Neural cell (in vitro differentiated cells): Measurements from ENCODE around the gene WNT7A. TPM values are rescaled to one million over a fixed set of nuclear protein-coding genes. Genes with fewer than 3 reads are reported as not detected.

Experiments
- H2AFZ ChIP-seq: fragments of 200-600, 300-800 bp; sonication (generic), shearing (Covaris generic); 2 replicates; pipeline ENCODE4 v1.6.0; 2014; ENCODE audit warnings: low read depth, mild to moderate bottlenecking, antibody characterized with exemption, low read length, moderate library complexity
- H3F3A ChIP-seq: fragments of 200-600 bp; shearing (Covaris generic); 2 replicates; pipeline ENCODE4 v1.6.1; 2016; ENCODE audit warnings: mild to moderate bottlenecking, moderate library complexity, mixed read lengths, antibody characterized with exemption, low read length; ENCODE audit not compliant: insufficient read depth, poor library complexity, severe bottlenecking
- H3K27ac ChIP-seq: fragments of 200-600, 300-800 bp; sonication (generic), shearing (Covaris generic); 2 replicates; pipeline ENCODE4 v1.5.1; 2014; ENCODE audit warnings: mild to moderate bottlenecking, low read length, moderate library complexity
- H3K27me3 ChIP-seq: fragments of 300-800, 200-600 bp; sonication (generic), shearing (Covaris generic); 2 replicates; pipeline ENCODE4 v1.6.0; 2014; ENCODE audit warnings: mild to moderate bottlenecking, low read depth, low read length, moderate library complexity; ENCODE audit not compliant: insufficient read depth
- H3K36me3 ChIP-seq: fragments of 300-800, 200-600 bp; sonication (generic), shearing (Covaris generic); 2 replicates; pipeline ENCODE4 v1.5.1; 2014; ENCODE audit warnings: mild to moderate bottlenecking, antibody characterized with exemption, low read length, moderate library complexity; ENCODE audit not compliant: insufficient read depth
- H3K4me2 ChIP-seq: fragments of 300-800, 200-600 bp; sonication (generic), shearing (Covaris generic); 2 replicates; pipeline ENCODE4 v1.6.0; 2014; ENCODE audit warnings: mild to moderate bottlenecking, low read length
- H3K4me3 ChIP-seq: fragments of 300-800, 200-600 bp; sonication (generic), shearing (Covaris generic); 2 replicates; pipeline ENCODE4 v1.5.1; 2014; ENCODE audit warnings: mild to moderate bottlenecking, low read length, moderate library complexity
- H3K79me2 ChIP-seq: fragments of 200-600 bp; shearing (Covaris generic); replicated peaks from 2 replicates; pipeline ENCODE4 v1.6.0; 2014; ENCODE audit warnings: mild to moderate bottlenecking, low read length, moderate library complexity; ENCODE audit not compliant: insufficient read depth
- H3K9ac ChIP-seq: fragments of 300-800, 200-600 bp; sonication (generic), shearing (Covaris generic); 2 replicates; pipeline ENCODE4 v1.6.1; 2016; ENCODE audit warnings: mild to moderate bottlenecking, low read length, mixed read lengths
- H3K9me2 ChIP-seq: fragments of 200-600 bp; shearing (Covaris generic); 2 replicates; pipeline ENCODE4 v1.6.1; 2016; ENCODE audit warnings: mild to moderate bottlenecking, low read length, mixed read lengths; ENCODE audit not compliant: insufficient read depth
- H3K9me3 ChIP-seq: fragments of 200-600, 300-800 bp; sonication (generic), shearing (Covaris generic); 2 replicates; pipeline ENCODE4 v1.6.1; 2016; ENCODE audit warnings: mild to moderate bottlenecking, mixed run types, low read length, moderate library complexity, mixed read lengths
- H4K20me1 ChIP-seq: fragments of 200-600 bp; shearing (Covaris generic); 2 replicates; pipeline ENCODE4 v1.6.1; 2016; ENCODE audit warnings: mild to moderate bottlenecking, mixed run types; ENCODE audit not compliant: insufficient read depth
- EP300 ChIP-seq: fragments of 450-650 bp; conservative IDR thresholded peaks from 2 replicates; pipeline ENCODE4 v1.6.1; 2014; ENCODE audit warnings: antibody characterized with exemption, mild to moderate bottlenecking, moderate library complexity; ENCODE audit not compliant: poor library complexity, severe bottlenecking
- EZH2 ChIP-seq: fragments of 200-600, 300-800 bp; shearing (Covaris generic), sonication (generic); IDR thresholded peaks from 2 replicates; pipeline ENCODE4 v1.6.1; 2014; ENCODE audit warnings: antibody characterized with exemption, low read length, borderline replicate concordance, mild to moderate bottlenecking; ENCODE audit not compliant: insufficient read depth, poor library complexity, severe bottlenecking
- MXI1 ChIP-seq: fragments of 450-650 bp; conservative IDR thresholded peaks from 2 replicates; pipeline ENCODE4 v1.6.1; 2014; ENCODE audit warnings: antibody characterized with exemption, mild to moderate bottlenecking; ENCODE audit not compliant: poor library complexity, severe bottlenecking
- POLR2AphosphoS5 ChIP-seq: IDR thresholded peaks from 2 replicates; pipeline ENCODE4 v1.6.1; 2012
- RAD21 ChIP-seq: fragments of 450-650 bp; conservative IDR thresholded peaks from 2 replicates; pipeline ENCODE4 v1.6.1; 2014; ENCODE audit warnings: antibody characterized with exemption, mild to moderate bottlenecking, moderate library complexity
- SMC3 ChIP-seq: fragments of 450-650 bp; conservative IDR thresholded peaks from 2 replicates; pipeline ENCODE4 v1.6.1; 2014; ENCODE audit warnings: antibody characterized with exemption, mild to moderate bottlenecking, moderate library complexity; ENCODE audit not compliant: poor library complexity
- TAF1 ChIP-seq: IDR thresholded peaks from 2 replicates; pipeline ENCODE4 v1.6.1; 2012; ENCODE audit warnings: low read depth
- polyA plus RNA-seq: library from polyadenylated mRNA; depleted of rRNA; stranded (reverse); fragments of >200 nt; gene quantifications from 2 replicates; pipeline ENCODE4 v1.2.3, GENCODE V29; 2014
- TF ChIP-seq, protein P1 (sequence below): fragments of 450-650 bp; IDR thresholded peaks from 2 replicates; pipeline ENCODE4 v1.5.1; 2014; ENCODE audit warnings: antibody characterized with exemption, mild to moderate bottlenecking, moderate library complexity; ENCODE audit not compliant: poor library complexity, severe bottlenecking
- TF ChIP-seq, protein P2 (sequence below): IDR thresholded peaks from 2 replicates; pipeline ENCODE4 v1.6.1; 2012; ENCODE audit warnings: borderline replicate concordance

WNT7A gene
- polyA plus RNA-seq, 1 donor from 2014 or later = 13.3 TPM

DNA sequence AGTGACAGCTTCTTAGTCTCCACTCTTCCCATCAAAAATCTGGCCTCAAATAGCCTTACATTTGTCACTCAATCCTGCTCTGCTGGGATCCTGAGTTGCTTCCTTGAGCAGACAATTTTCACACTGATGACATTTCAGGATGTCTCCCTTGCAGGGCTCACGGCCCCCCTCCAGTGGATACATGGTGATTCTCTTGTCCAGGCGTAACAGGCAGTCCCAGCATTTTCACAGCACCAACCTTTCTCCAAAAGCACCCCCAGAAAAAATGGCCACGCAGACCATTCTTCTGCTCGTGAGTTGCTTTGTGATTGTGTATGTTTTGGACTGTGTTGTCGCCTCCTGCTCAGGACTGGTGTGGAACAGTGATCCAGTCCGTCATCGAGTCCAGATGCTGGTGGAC is 47.4 kb upstream of the WNT7A start:
- H3F3A ChIP-seq = no peaks in the 10 kb centered on the region
- H3K9ac ChIP-seq = no peak overlapping the region
- no peak overlapping the region for H3K4me3 ChIP-seq
- no peaks in the 10 kb centered on the region for H3K36me3 ChIP-seq
- H3K9me3 ChIP-seq = peaks cover 6% of the 10 kb centered on the region
- no peak overlapping the region for H2AFZ ChIP-seq
- no peaks in the 10 kb centered on the region for H4K20me1 ChIP-seq
- no peak overlapping the region for H3K4me2 ChIP-seq
- H3K27me3 ChIP-seq = no peaks in the 10 kb centered on the region
- no peaks in the 10 kb centered on the region for H3K79me2 ChIP-seq
- H3K27ac ChIP-seq = no peak overlapping the region
- H3K9me2 ChIP-seq = no peaks in the 10 kb centered on the region
- TF ChIP-seq MXI1 (no peak), SMC3 (no peak), RAD21 (no peak), TAF1 (no peak), POLR2AphosphoS5 (no peak), EZH2 (no peak)
- TF ChIP-seq, protein P1, sequence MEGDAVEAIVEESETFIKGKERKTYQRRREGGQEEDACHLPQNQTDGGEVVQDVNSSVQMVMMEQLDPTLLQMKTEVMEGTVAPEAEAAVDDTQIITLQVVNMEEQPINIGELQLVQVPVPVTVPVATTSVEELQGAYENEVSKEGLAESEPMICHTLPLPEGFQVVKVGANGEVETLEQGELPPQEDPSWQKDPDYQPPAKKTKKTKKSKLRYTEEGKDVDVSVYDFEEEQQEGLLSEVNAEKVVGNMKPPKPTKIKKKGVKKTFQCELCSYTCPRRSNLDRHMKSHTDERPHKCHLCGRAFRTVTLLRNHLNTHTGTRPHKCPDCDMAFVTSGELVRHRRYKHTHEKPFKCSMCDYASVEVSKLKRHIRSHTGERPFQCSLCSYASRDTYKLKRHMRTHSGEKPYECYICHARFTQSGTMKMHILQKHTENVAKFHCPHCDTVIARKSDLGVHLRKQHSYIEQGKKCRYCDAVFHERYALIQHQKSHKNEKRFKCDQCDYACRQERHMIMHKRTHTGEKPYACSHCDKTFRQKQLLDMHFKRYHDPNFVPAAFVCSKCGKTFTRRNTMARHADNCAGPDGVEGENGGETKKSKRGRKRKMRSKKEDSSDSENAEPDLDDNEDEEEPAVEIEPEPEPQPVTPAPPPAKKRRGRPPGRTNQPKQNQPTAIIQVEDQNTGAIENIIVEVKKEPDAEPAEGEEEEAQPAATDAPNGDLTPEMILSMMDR = no peak

DNA sequence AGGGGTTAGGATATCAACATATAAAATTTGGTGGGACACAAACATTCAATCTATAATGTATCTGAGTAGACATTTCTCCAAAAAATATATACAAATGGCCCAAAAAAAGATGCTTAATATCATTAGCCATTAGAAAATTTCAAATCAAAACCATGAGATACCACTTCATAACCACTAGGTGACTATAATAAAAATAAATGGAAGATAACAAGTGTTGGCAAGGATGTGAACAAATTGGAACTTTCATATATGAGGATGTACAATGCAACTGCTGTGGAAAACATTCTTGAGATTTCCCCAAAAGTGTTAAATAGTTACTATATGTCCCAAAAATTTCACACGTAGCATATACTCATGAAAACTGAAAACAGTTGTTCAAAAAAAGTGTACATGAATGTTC is 36.5 kb upstream of the WNT7A start:
- Histone ChIP-seq H3K36me3 (no peaks in the 10 kb centered on the region), H3K9me2 (no peaks in the 10 kb centered on the region), H3K4me2 (no peak overlapping the region), H2AFZ (no peak overlapping the region), H3K4me3 (no peak overlapping the region), H3K27ac (no peak overlapping the region), H4K20me1 (no peaks in the 10 kb centered on the region), H3K79me2 (no peaks in the 10 kb centered on the region), H3F3A (no peaks in the 10 kb centered on the region), H3K9me3 (no peaks in the 10 kb centered on the region), H3K27me3 (no peaks in the 10 kb centered on the region), H3K9ac (no peak overlapping the region)
- TF ChIP-seq SMC3 (no peak), POLR2AphosphoS5 (no peak), RAD21 (no peak), MXI1 (no peak)
- TF ChIP-seq, protein P2, sequence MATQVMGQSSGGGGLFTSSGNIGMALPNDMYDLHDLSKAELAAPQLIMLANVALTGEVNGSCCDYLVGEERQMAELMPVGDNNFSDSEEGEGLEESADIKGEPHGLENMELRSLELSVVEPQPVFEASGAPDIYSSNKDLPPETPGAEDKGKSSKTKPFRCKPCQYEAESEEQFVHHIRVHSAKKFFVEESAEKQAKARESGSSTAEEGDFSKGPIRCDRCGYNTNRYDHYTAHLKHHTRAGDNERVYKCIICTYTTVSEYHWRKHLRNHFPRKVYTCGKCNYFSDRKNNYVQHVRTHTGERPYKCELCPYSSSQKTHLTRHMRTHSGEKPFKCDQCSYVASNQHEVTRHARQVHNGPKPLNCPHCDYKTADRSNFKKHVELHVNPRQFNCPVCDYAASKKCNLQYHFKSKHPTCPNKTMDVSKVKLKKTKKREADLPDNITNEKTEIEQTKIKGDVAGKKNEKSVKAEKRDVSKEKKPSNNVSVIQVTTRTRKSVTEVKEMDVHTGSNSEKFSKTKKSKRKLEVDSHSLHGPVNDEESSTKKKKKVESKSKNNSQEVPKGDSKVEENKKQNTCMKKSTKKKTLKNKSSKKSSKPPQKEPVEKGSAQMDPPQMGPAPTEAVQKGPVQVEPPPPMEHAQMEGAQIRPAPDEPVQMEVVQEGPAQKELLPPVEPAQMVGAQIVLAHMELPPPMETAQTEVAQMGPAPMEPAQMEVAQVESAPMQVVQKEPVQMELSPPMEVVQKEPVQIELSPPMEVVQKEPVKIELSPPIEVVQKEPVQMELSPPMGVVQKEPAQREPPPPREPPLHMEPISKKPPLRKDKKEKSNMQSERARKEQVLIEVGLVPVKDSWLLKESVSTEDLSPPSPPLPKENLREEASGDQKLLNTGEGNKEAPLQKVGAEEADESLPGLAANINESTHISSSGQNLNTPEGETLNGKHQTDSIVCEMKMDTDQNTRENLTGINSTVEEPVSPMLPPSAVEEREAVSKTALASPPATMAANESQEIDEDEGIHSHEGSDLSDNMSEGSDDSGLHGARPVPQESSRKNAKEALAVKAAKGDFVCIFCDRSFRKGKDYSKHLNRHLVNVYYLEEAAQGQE = no peak

DNA sequence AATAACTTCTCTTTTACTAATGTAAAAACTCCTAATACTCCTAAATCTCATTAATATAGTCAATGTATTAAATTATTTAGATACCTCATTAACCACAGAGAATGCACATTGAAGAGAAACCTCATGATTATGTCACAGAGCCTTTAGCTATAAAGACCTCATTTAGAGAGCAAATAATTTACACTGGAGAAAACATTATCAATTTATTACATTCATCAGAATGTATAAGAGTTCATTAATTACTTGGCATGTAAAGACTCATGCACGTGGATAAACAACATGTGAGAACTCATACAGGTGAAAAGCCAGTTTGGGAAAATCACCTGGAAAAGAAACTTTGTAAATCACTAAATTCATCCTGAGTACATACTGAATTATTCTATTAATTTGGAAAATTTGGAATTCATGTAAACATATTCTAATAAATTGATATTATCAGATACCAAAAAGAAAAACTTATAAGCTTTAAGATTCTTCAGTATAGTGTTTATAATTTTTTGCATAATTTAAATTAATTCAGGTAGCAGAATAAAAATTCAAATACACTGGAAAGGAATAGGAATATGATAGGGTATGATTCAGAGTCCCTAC is 22.9 kb upstream of the WNT7A start:
- H3K9me3 ChIP-seq = peaks cover 22% of the 10 kb centered on the region
- H3K27ac ChIP-seq = no peak overlapping the region
- H3K36me3 ChIP-seq = no peaks in the 10 kb centered on the region
- no peaks in the 10 kb centered on the region for H3F3A ChIP-seq
- no peak overlapping the region for H2AFZ ChIP-seq
- no peak overlapping the region for H3K9ac ChIP-seq
- no peaks in the 10 kb centered on the region for H3K27me3 ChIP-seq
- no peaks in the 10 kb centered on the region for H4K20me1 ChIP-seq
- H3K4me3 ChIP-seq = no peak overlapping the region
- no peaks in the 10 kb centered on the region for H3K79me2 ChIP-seq
- no peaks in the 10 kb centered on the region for H3K9me2 ChIP-seq
- no peak overlapping the region for H3K4me2 ChIP-seq
- TF ChIP-seq EP300 (no peak), MXI1 (no peak), TAF1 (no peak), POLR2AphosphoS5 (no peak), EZH2 (no peak), SMC3 (no peak)
- TF ChIP-seq, protein P1 = no peak
- TF ChIP-seq, protein P2 = no peak
